Measurements from ENCODE around the gene XYLT1. TPM values are rescaled to one million over a fixed set of nuclear protein-coding genes. Genes with fewer than 3 reads are reported as not detected.

Gene XYLT1
- total RNA-seq, 4 donors from 2014 or later, result 6.6 to 17.2 (median 10.0) TPM

GRCh38 chr16:17380613-17381012 is 90.1 kb downstream of the XYLT1 start:
- no peaks in the 10 kb centered on the region for H3K27me3 ChIP-seq
- no peaks in the 10 kb centered on the region for H3K36me3 ChIP-seq
- no peak overlapping the region for H3K4me3 ChIP-seq
- peaks cover 8 to 76% (median 24%) of the 10 kb centered on the region in 3 donors for H3K4me1 ChIP-seq
- WGBS, 2 donors, result 62 to 72% methylated on average over 3 of the region's 3 CpGs
- H3K27ac ChIP-seq, result peak overlapping the region in 3 of 4 donors; percentile 5 to 79 (median 77)
- no peak for DNase-seq
- intact Hi-C loops (cut with DNase I), result no loop called here
- TF ChIP-seq POLR2A (IDR thresholded peaks at IDR 0.05), result no peak
- no peak for TF ChIP-seq CTCF (IDR thresholded peaks at IDR 0.05)
- H3K9me3 ChIP-seq, result no peaks in the 10 kb centered on the region

GRCh38 chr16:17379121-17379571 is 91.6 kb downstream of the XYLT1 start:
- no peaks in the 10 kb centered on the region for H3K36me3 ChIP-seq
- TF ChIP-seq CTCF (IDR thresholded peaks at IDR 0.05) (no peak), POLR2A (IDR thresholded peaks at IDR 0.05) (no peak)
- H3K4me1 ChIP-seq, result peaks cover 8 to 70% (median 24%) of the 10 kb centered on the region in 3 donors
- H3K27me3 ChIP-seq, result no peaks in the 10 kb centered on the region
- DNase-seq, result no peak
- WGBS, 2 donors, result 54 to 58% methylated on average over 3 to 4 of the region's 7 CpGs
- no peaks in the 10 kb centered on the region for H3K9me3 ChIP-seq
- no peak overlapping the region for H3K4me3 ChIP-seq
- intact Hi-C loops (cut with DNase I), result no loop called here
- H3K27ac ChIP-seq, result peak overlapping the region; percentile 1 to 79 (median 76)

- Histone ChIP-seq H3K36me3 (no peaks in the 10 kb centered on the region), H3K4me1 (peaks cover 8 to 56% (median 24%) of the 10 kb centered on the region in 3 donors), H3K4me3 (no peak overlapping the region), H3K27me3 (no peaks in the 10 kb centered on the region), H3K9me3 (no peaks in the 10 kb centered on the region), H3K27ac (peak overlapping the region; percentile 27 to 79 (median 76))
- intact Hi-C loops (cut with DNase I), result no loop called here
- 41 to 56% methylated on average over 7 to 11 of the region's 11 CpGs for WGBS, 2 donors
- TF ChIP-seq POLR2A (IDR thresholded peaks at IDR 0.05) (no peak), CTCF (IDR thresholded peaks at IDR 0.05) (no peak)
- DNase-seq, result no peak
Observed at GRCh38 chr16:17377360-17378324, 93.1 kb downstream of the XYLT1 start.

GRCh38 chr16:17375461-17376304 is 95.1 kb downstream of the XYLT1 start:
- DNase-seq, result no peak
- intact Hi-C loops (cut with DNase I), result no loop called here
- 68 to 75% methylated on average over 2 to 9 of the region's 17 CpGs for WGBS, 2 donors
- H3K27ac ChIP-seq, result peak overlapping the region in 2 of 4 donors; percentile 36 to 38
- TF ChIP-seq CTCF (IDR thresholded peaks at IDR 0.05) (peak in 2 of 6 experiments; percentile 3 to 25), POLR2A (IDR thresholded peaks at IDR 0.05) (no peak)
- H3K9me3 ChIP-seq, result no peaks in the 10 kb centered on the region
- no peaks in the 10 kb centered on the region for H3K27me3 ChIP-seq
- peaks cover 9 to 63% (median 25%) of the 10 kb centered on the region in 3 donors for H3K4me1 ChIP-seq
- H3K4me3 ChIP-seq, result no peak overlapping the region
- H3K36me3 ChIP-seq, result no peaks in the 10 kb centered on the region

All from esophagus squamous epithelium (tissue), 5 donors.